CD4-positive, alpha-beta T cell (primary cell): ENCODE data around the gene GPR148. TPM values are rescaled to one million over a fixed set of nuclear protein-coding genes. Genes with fewer than 3 reads are reported as not detected.
A peak's percentile ranks its signal among the peaks of the same experiment; 100 is the strongest.
"Not testable (repeated sequence)": the region's sequence is repeated elsewhere in the genome, so short reads cannot be mapped to it uniquely, and the experiment has no call there.

Source experiments
- ATAC-seq: fragments of 200-7000 bp; cut with Tn5 transposase; one replicate; pipeline ENCODE4 v1.10.0; 2022; ENCODE audit warnings: mild to moderate bottlenecking; ENCODE audit not compliant: poor library complexity
- CTCF ChIA-PET: fragments of 350-600 bp; sonication (Branson Sonifier 250); formaldehyde crosslinking; loops from one replicate; lab custom pipeline; 2021; ENCODE audit warnings: antibody characterized with exemption, inconsistent platforms; lab: Charles Lee
- POLR2A ChIA-PET: fragments of 350-600 bp; sonication (Branson Sonifier 250); formaldehyde crosslinking; loops from one replicate; lab custom pipeline; 2021; ENCODE audit warnings: antibody characterized with exemption, inconsistent platforms; lab: Charles Lee
- DNase-seq, 14 experiments: peaks; one replicate each; pipeline ENCODE4 v3.0.0-alpha.2; 2013 to 2020; ENCODE audit warnings: mixed read lengths in 2 of 14
- H3K27ac ChIP-seq, 2 donors: one replicate each; pipeline versions ENCODE4 v1.5.1 to v1.7.0; 2013; ENCODE audit warnings: low read length in 2 of 2, low read depth in 1 of 2, mild to moderate bottlenecking in 1 of 2
- H3K27me3 ChIP-seq, 2 experiments: 1 replicate in 1 of 2; 2 replicates in 1 of 2; pipeline versions ENCODE4 v1.6.1 to v1.7.0; 2013; ENCODE audit warnings: low read length in 2 of 2, control low read depth in 1 of 2, mild to moderate bottlenecking in 1 of 2, moderate library complexity in 1 of 2; ENCODE audit not compliant: insufficient read depth in 2 of 2, control insufficient read depth in 1 of 2
- H3K36me3 ChIP-seq: one replicate; pipeline ENCODE4 v1.6.1; 2013; ENCODE audit warnings: low read length, control low read depth; ENCODE audit not compliant: insufficient read depth
- H3K4me1 ChIP-seq: one replicate; pipeline ENCODE4 v1.6.1; 2013; ENCODE audit warnings: low read length, control low read depth; ENCODE audit not compliant: insufficient read depth
- H3K4me3 ChIP-seq: one replicate; pipeline ENCODE4 v1.5.1; 2013; ENCODE audit warnings: mild to moderate bottlenecking, low read length, moderate library complexity
- H3K9me3 ChIP-seq, 2 experiments: 1 replicate in 1 of 2; 2 replicates in 1 of 2; pipeline versions ENCODE4 v1.6.1 to v1.7.0; 2013; ENCODE audit warnings: low read length in 2 of 2, mild to moderate bottlenecking in 2 of 2, control low read depth in 1 of 2, moderate library complexity in 1 of 2; ENCODE audit not compliant: control insufficient read depth in 1 of 2, insufficient read depth in 1 of 2
- H3K27ac Mint-ChIP-seq: one replicate; pipeline ENCODE4 v1.8.0; 2020; ENCODE audit warnings: mixed read lengths
- H3K27me3 Mint-ChIP-seq: one replicate; pipeline ENCODE4 v1.8.0; 2021; ENCODE audit warnings: mixed read lengths
- H3K36me3 Mint-ChIP-seq: one replicate; pipeline ENCODE4 v1.8.0; 2021; ENCODE audit warnings: low read depth, mixed read lengths
- H3K4me1 Mint-ChIP-seq: one replicate; pipeline ENCODE4 v1.8.0; 2021; ENCODE audit warnings: low read depth, mixed read lengths
- H3K4me3 Mint-ChIP-seq: one replicate; pipeline ENCODE4 v1.8.0; 2020; ENCODE audit warnings: mild to moderate bottlenecking, mixed read lengths
- H3K9me3 Mint-ChIP-seq: one replicate; pipeline ENCODE4 v1.8.0; 2020; ENCODE audit warnings: mixed read lengths
- intact Hi-C, 2 experiments: fragments of 100-400 bp; cut with DNase I in 1 of 2; cut with micrococcal nuclease in 1 of 2; formaldehyde crosslinking; loops; one replicate each; pipeline versions ENCODE4 v1.15.1 to v1.9.0; 2023 to 2025; cut with DNase I, micrococcal nuclease
- polyA plus RNA-seq, 2 donors: library from polyadenylated mRNA; unstranded; fragments of 120-200 nt; gene quantifications; one replicate each; pipeline ENCODE4 v1.2.1, GENCODE V29; 2013
- total RNA-seq, 174 experiments: library from RNA in 2 of 174; stranded (reverse) in 2 of 174; gene quantifications; one replicate each; pipeline ENCODE4 v1.2.3 and lab custom pipeline; 2021 to 2026
- TF ChIP-seq, protein P1 (sequence below): fragments of 200-600 bp; IDR thresholded peaks from one replicate; pipeline ENCODE4 v1.8.0; 2022; ENCODE audit warnings: antibody characterized with exemption, mild to moderate bottlenecking

GPR148 gene, protein sequence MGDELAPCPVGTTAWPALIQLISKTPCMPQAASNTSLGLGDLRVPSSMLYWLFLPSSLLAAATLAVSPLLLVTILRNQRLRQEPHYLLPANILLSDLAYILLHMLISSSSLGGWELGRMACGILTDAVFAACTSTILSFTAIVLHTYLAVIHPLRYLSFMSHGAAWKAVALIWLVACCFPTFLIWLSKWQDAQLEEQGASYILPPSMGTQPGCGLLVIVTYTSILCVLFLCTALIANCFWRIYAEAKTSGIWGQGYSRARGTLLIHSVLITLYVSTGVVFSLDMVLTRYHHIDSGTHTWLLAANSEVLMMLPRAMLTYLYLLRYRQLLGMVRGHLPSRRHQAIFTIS
- total RNA-seq (not detected), total RNA-seq (lab: John Stamatoyannopoulos, UW) (0 to 0.13 (median 0) reads per million in 172 experiments)
- polyA plus RNA-seq (2013, experiment 1 of 2), result not detected
- polyA plus RNA-seq (2013, experiment 2 of 2), result not detected

DNA sequence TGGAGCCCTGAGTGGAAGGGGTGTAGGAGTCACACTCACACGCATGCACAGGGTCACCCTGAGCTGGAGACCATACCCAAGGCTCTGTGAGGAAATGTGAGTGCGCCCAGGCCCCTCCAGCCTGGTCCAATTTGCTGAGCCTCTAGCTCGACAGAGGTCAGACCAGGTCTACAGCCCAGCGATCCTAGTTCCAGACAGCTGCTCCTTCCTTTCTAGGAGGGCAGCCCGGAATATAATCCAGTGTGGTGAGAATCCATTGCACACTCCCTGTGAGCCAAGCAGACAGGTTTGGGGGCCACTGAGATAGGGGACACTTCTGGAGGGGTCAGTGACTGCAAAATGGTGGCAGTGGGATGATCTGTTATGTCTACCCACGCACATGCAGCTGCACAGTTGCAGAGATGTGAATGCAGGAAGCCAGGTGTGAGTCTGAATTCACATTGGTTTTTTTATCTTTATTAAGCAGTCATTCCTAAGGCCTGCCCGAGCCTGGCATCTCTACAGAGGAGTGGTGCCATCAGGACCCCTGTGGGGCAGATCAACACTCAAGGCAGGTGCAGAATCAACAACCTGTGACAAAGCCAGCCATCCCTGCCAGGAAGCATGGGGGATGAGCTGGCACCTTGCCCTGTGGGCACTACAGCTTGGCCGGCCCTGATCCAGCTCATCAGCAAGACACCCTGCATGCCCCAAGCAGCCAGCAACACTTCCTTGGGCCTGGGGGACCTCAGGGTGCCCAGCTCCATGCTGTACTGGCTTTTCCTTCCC lies at the start of gene GPR148:
Gene GPR148, plus strand, starts transcription at position 522 of the 768 bp plus-strand sequence. Its CDS starts 82 bp downstream, at position 604.
- H3K4me3 ChIP-seq, result peak within 1 kb of the TSS; percentile 84
- peak in 3 of 14 experiments; percentile 13 to 44 (median 33) for DNase-seq

DNA sequence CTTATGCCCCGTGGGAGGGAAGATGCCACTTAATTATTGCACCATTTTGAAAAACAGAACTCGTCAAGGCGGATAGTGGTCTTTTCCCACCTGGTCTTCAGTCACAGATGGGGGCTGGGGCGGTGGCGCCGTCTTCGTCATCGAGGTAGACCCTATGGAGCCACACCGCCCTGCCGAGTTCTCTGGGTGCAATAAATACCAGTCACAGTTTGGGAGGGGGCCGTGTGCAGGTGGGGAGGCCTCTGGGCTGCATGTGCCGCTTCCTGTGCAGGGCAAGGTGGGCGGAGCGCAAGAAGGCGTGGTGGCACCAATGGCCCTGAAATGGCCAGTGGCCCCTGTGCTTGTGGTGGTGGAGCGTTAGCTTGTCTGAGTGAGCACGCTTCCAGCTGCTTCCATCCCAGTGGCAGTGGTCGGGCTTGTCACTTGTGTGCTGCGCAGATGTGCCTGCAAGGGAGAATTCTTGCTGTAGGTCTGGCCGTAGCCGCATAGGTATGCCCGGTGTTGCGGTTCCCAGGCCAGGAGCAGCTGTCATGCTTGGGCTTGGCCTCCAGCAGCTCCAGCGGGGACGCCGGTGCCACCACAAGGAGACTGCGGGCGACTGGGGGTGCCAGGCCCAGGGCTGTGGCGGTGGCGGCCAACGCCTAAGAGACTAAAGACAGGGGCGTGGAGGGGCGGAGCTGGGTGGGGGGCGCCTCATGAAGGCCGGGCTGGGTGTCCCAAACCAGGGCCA lies 36.7 kb upstream of the GPR148 start:
- H3K27ac ChIP-seq, ATAC-seq, H3K4me1 Mint-ChIP-seq, H3K4me3 ChIP-seq, CTCF ChIA-PET, H3K36me3 Mint-ChIP-seq, H3K4me1 ChIP-seq, H3K4me3 Mint-ChIP-seq, H3K27me3 ChIP-seq, H3K9me3 ChIP-seq, H3K36me3 ChIP-seq, H3K27ac Mint-ChIP-seq, intact Hi-C loops, DNase-seq, H3K9me3 Mint-ChIP-seq, POLR2A ChIA-PET: not testable (repeated sequence)
- peaks cover 14% of the 10 kb centered on the region for H3K27me3 Mint-ChIP-seq

More for the DNA sequence above, at the start of gene GPR148:
- no peaks in the 10 kb centered on the region for H3K36me3 ChIP-seq
- no peaks in the 10 kb centered on the region for H3K4me1 Mint-ChIP-seq
- H3K27ac ChIP-seq, result peak within 1 kb of the TSS; percentile 26 to 85
- H3K9me3 ChIP-seq, result peaks cover 0 to 25% of the 10 kb centered on the region in 2 experiments
- peak within 1 kb of the TSS; percentile 90 for H3K27ac Mint-ChIP-seq
- intact Hi-C loops, result loop anchor here in 1 of 2 experiments (5.0 to 10.0 kb wide), 4 partner anchors 354 to 544 kb away; partner anchors contain the start of genes FAM168B, IMP4, MZT2B and SMPD4
- H3K4me1 ChIP-seq, result peaks cover 34% of the 10 kb centered on the region
- TF ChIP-seq, protein P1, sequence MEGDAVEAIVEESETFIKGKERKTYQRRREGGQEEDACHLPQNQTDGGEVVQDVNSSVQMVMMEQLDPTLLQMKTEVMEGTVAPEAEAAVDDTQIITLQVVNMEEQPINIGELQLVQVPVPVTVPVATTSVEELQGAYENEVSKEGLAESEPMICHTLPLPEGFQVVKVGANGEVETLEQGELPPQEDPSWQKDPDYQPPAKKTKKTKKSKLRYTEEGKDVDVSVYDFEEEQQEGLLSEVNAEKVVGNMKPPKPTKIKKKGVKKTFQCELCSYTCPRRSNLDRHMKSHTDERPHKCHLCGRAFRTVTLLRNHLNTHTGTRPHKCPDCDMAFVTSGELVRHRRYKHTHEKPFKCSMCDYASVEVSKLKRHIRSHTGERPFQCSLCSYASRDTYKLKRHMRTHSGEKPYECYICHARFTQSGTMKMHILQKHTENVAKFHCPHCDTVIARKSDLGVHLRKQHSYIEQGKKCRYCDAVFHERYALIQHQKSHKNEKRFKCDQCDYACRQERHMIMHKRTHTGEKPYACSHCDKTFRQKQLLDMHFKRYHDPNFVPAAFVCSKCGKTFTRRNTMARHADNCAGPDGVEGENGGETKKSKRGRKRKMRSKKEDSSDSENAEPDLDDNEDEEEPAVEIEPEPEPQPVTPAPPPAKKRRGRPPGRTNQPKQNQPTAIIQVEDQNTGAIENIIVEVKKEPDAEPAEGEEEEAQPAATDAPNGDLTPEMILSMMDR, result no peak
- POLR2A ChIA-PET, result interaction anchor here (0.7 to 3.1 kb wide), 5 partner anchors 10 to 387 kb away, joined by 3 to 22 read pairs (median 8); partner anchors contain the start of genes ARHGEF4, FAM168B and IMP4
- no peaks in the 10 kb centered on the region for H3K36me3 Mint-ChIP-seq
- CTCF ChIA-PET, result interaction anchor here (1.0 to 1.3 kb wide), 2 partner anchors 69 kb away, joined by 3 to 4 read pairs; no protein-coding TSS in a partner anchor
- no peaks in the 10 kb centered on the region for H3K27me3 Mint-ChIP-seq
- no peaks in the 10 kb centered on the region for H3K9me3 Mint-ChIP-seq
- ATAC-seq, result no peak
- H3K27me3 ChIP-seq, result no peaks in the 10 kb centered on the region
- H3K4me3 Mint-ChIP-seq, result peak within 1 kb of the TSS; percentile 88

DNA sequence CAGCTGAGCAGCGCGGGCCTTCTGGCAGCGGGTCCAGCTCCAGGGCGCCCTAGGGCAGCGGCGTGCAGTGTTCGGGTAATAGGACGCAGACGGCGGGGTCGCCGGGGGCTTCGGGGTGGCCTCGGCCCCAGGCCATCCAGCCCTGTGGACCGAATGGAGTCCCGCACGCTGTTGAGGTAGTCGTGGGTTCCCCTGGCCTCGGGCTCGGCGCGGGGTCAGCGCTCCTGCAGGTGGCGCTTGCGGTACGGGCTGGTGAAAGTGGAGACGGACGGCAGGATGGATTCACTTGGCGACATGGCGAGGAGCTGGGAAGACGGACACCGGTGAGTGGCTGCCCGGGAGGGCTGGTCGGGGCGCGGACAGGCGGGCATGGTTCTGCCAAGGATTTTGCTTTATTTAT lies 35.4 kb upstream of the GPR148 start:
- ATAC-seq, H3K4me3 ChIP-seq, CTCF ChIA-PET, H3K9me3 ChIP-seq, H3K27me3 ChIP-seq, H3K4me3 Mint-ChIP-seq, H3K36me3 ChIP-seq, H3K27ac Mint-ChIP-seq, intact Hi-C loops, POLR2A ChIA-PET, H3K27ac ChIP-seq, H3K4me1 Mint-ChIP-seq, H3K9me3 Mint-ChIP-seq, H3K36me3 Mint-ChIP-seq, H3K4me1 ChIP-seq: not testable (repeated sequence)
- DNase-seq, result peak in 7 of 14 experiments; percentile 4 to 38 (median 8)
- H3K27me3 Mint-ChIP-seq, result peaks cover 10% of the 10 kb centered on the region

DNA sequence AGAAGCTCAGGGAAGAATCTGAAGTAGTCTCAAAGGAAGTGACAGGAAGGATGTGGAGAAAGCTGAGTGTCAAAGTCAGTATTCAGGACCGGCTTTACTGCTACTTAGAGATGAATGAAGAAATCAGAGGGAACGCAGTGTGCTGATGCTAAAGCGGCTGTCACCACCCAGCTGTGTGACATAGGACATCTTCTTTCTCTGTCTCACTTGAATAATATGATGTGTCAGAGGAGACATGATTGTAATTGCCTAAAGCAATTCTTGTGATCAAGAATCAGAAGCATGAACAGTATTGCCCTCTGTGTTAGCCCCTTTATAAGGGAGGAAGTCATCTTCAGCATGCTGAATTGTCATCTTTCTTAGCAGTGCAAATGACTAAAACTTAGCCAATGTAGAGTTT lies 25.6 kb upstream of the GPR148 start:
- H3K36me3 ChIP-seq, H3K4me3 ChIP-seq, H3K4me1 Mint-ChIP-seq, H3K4me3 Mint-ChIP-seq, DNase-seq, CTCF ChIA-PET, H3K36me3 Mint-ChIP-seq, intact Hi-C loops, H3K9me3 ChIP-seq, H3K27ac ChIP-seq, ATAC-seq, H3K27me3 ChIP-seq, H3K9me3 Mint-ChIP-seq, H3K4me1 ChIP-seq, H3K27ac Mint-ChIP-seq, H3K27me3 Mint-ChIP-seq, POLR2A ChIA-PET: not testable (repeated sequence)

DNA sequence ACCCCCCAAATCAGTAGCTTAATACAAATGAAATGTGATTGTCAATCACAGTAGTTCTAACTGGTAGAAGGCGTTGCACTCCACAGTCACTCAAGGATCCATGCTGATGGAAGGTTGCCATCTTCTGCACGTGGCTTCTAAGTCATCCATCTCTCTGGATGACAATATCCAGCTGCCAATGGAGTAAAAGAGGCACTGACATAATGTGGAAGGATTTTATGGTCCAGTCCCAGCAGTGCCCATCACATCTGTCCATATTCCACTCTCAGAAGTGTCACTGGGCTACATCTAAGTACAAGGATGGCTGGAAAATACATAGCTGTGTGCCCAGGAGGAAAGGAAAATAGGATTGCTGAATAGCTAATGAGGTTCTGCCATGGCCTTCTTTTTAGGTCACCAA lies 14.1 kb upstream of the GPR148 start:
- CTCF ChIA-PET, H3K4me3 ChIP-seq, H3K4me3 Mint-ChIP-seq, H3K27me3 ChIP-seq, H3K27ac ChIP-seq, intact Hi-C loops, H3K4me1 Mint-ChIP-seq, DNase-seq, H3K4me1 ChIP-seq, H3K36me3 Mint-ChIP-seq, H3K9me3 ChIP-seq, H3K9me3 Mint-ChIP-seq, ATAC-seq, H3K27me3 Mint-ChIP-seq, H3K36me3 ChIP-seq, H3K27ac Mint-ChIP-seq, POLR2A ChIA-PET: not testable (repeated sequence)
